GM23338 (cell line): Measurements from ENCODE around the gene TSHZ3. TPM values are rescaled to one million over a fixed set of nuclear protein-coding genes. Genes with fewer than 3 reads are reported as not detected.

Experiments
- ATAC-seq: fragments of 200-7000 bp; cut with Tn5 transposase; 3 replicates; pipeline ENCODE4 v1.9.1; 2020
- DNase-seq: peaks from one replicate; pipeline ENCODE4 v3.0.0-alpha.2; 2015; ENCODE audit warnings: low spot score
- H2AFZ ChIP-seq: fragments of 200-600 bp; sonication (generic); 2 replicates; pipeline ENCODE4 v1.8.0; 2016; ENCODE audit warnings: antibody characterized with exemption, mild to moderate bottlenecking, moderate library complexity
- H3F3A ChIP-seq: fragments of 200-600 bp; sonication (generic); replicated peaks from 2 replicates; pipeline ENCODE4 v1.8.0; 2017; ENCODE audit warnings: antibody characterized with exemption, mixed run types, low read depth
- H3K27ac ChIP-seq: fragments of 200-600 bp; sonication (generic); 2 replicates; pipeline ENCODE4 v1.6.1; 2016; ENCODE audit warnings: low read depth
- H3K27me3 ChIP-seq: fragments of 200-600 bp; sonication (generic); 2 replicates; pipeline ENCODE4 v1.8.0; 2016; ENCODE audit warnings: mild to moderate bottlenecking, mixed run types, moderate library complexity; ENCODE audit not compliant: insufficient read depth
- H3K36me3 ChIP-seq: fragments of 200-600 bp; sonication (generic); 2 replicates; pipeline ENCODE4 v1.8.0; 2016; ENCODE audit warnings: mild to moderate bottlenecking; ENCODE audit not compliant: insufficient read depth
- H3K4me1 ChIP-seq: fragments of 200-600 bp; sonication (generic); 2 replicates; pipeline ENCODE4 v1.8.0; 2016; ENCODE audit warnings: mild to moderate bottlenecking, moderate library complexity; ENCODE audit not compliant: insufficient read depth
- H3K4me2 ChIP-seq: fragments of 200-600 bp; sonication (generic); 2 replicates; pipeline ENCODE4 v1.7.1; 2017; ENCODE audit warnings: mixed run types
- H3K4me3 ChIP-seq: fragments of 200-600 bp; sonication (generic); 2 replicates; pipeline ENCODE4 v1.6.1; 2016; ENCODE audit warnings: mixed run types
- H3K79me2 ChIP-seq: fragments of 200-600 bp; sonication (generic); replicated peaks from 2 replicates; pipeline ENCODE4 v1.8.0; 2017; ENCODE audit warnings: mild to moderate bottlenecking; ENCODE audit not compliant: insufficient read depth
- H3K9me2 ChIP-seq: fragments of 200-600 bp; sonication (generic); 2 replicates; pipeline ENCODE4 v1.8.0; 2017; ENCODE audit not compliant: insufficient read depth
- H4K20me1 ChIP-seq: fragments of 200-600 bp; sonication (generic); replicated peaks from 2 replicates; pipeline ENCODE4 v1.8.0; 2017; ENCODE audit warnings: mild to moderate bottlenecking; ENCODE audit not compliant: insufficient read depth
- H3K27ac Mint-ChIP-seq: 2 replicates; pipeline ENCODE4 v1.8.0; 2020; ENCODE audit warnings: inconsistent platforms, mild to moderate bottlenecking, moderate library complexity, mixed read lengths
- H3K27me3 Mint-ChIP-seq: 3 replicates; pipeline ENCODE4 v1.8.0; 2022; ENCODE audit warnings: low read depth, mild to moderate bottlenecking, moderate library complexity, mixed read lengths, inconsistent platforms; ENCODE audit not compliant: insufficient read depth, poor library complexity
- H3K36me3 Mint-ChIP-seq: 3 replicates; pipeline ENCODE4 v1.8.0; 2021; ENCODE audit warnings: low read depth, mild to moderate bottlenecking, inconsistent platforms, moderate library complexity, mixed read lengths
- H3K4me1 Mint-ChIP-seq: 3 replicates; pipeline ENCODE4 v1.8.0; 2020; ENCODE audit warnings: mild to moderate bottlenecking, inconsistent platforms, mixed read lengths
- H3K4me3 Mint-ChIP-seq: 3 replicates; pipeline ENCODE4 v1.8.0; 2021; ENCODE audit warnings: moderate library complexity, mild to moderate bottlenecking, inconsistent platforms, mixed read lengths
- H3K9me3 Mint-ChIP-seq: 3 replicates; pipeline ENCODE4 v1.8.0; 2020; ENCODE audit warnings: moderate library complexity, mild to moderate bottlenecking, inconsistent platforms, mixed read lengths
- ETS1 ChIP-seq: IDR thresholded peaks from 2 replicates; pipeline ENCODE4 v1.6.1; 2016; ENCODE audit warnings: antibody characterized with exemption
- EZH2phosphoT487 ChIP-seq: fragments of 200-600 bp; sonication (generic); IDR thresholded peaks from one replicate; pipeline ENCODE4 v1.8.1; 2018; ENCODE audit warnings: antibody characterized with exemption; ENCODE audit not compliant: unreplicated experiment
- POLR2AphosphoS5 ChIP-seq: IDR thresholded peaks from 2 replicates; pipeline ENCODE4 v1.6.1; 2016; ENCODE audit warnings: antibody characterized with exemption, low read depth
- REST ChIP-seq: IDR thresholded peaks from one replicate; pipeline ENCODE4 v1.6.1; 2018; ENCODE audit warnings: antibody characterized with exemption; ENCODE audit not compliant: unreplicated experiment
- ZNF462 ChIP-seq: fragments of 250-450 bp; sonication (Bioruptor Pico); IDR thresholded peaks from 2 replicates; pipeline ENCODE4 v1.5.0; 2020; ENCODE audit warnings: mild to moderate bottlenecking, moderate library complexity
- polyA plus RNA-seq: library from polyadenylated mRNA; unstranded; fragments of >200 nt; fragmentation: Nextera tagmentation; extraction: Ambion mirVana; gene quantifications from 2 replicates; pipeline ENCODE4 v1.2.1, GENCODE V29; 2016
- total RNA-seq: library from RNA; depleted of rRNA; stranded (reverse); fragments of >200 nt; shearing (Covaris generic); gene quantifications from 2 replicates; pipeline ENCODE4 v1.2.3, GENCODE V29; 2014

The TSHZ3 gene
- total and polyA plus RNA-seq, 2 experiments from 2014 or later, result 3.8 to 8.9 TPM

GRCh38 chr19:31271306-31271911, 77.8 kb downstream of the TSHZ3 start:
- Mint-ChIP-seq H3K36me3 (0 out of 3 replicates have a peak, but pooled peaks cover 4% of the 10 kb centered on the region), H3K4me3 (no peak overlapping the region), H3K27me3 (peaks cover 10% of the 10 kb centered on the region), H3K4me1 (peaks cover 17% of the 10 kb centered on the region), H3K9me3 (no peaks in the 10 kb centered on the region), H3K27ac (no peak overlapping the region)
- no peak for DNase-seq
- no peak for ATAC-seq
- 0 out of 2 replicates have a peak overlapping the region, but pooled peaks have one; percentile 55 for H3K27ac ChIP-seq
- no peak overlapping the region for H2AFZ ChIP-seq
- H3K9me2 ChIP-seq, result peaks cover 4% of the 10 kb centered on the region; the same call in 1 of the 2 replicates
- H3K4me1 ChIP-seq, result peaks cover 9% of the 10 kb centered on the region; the same call in 1 of the 2 replicates
- H4K20me1 ChIP-seq, result no peaks in the 10 kb centered on the region
- no peak overlapping the region for H3K4me2 ChIP-seq
- no peaks in the 10 kb centered on the region for H3K79me2 ChIP-seq
- no peaks in the 10 kb centered on the region for H3K36me3 ChIP-seq
- no peaks in the 10 kb centered on the region for H3F3A ChIP-seq
- no peak overlapping the region for H3K4me3 ChIP-seq
- H3K27me3 ChIP-seq, result no peaks in the 10 kb centered on the region
- TF ChIP-seq ETS1, result no peak
- TF ChIP-seq POLR2AphosphoS5, result no peak
- no peak for TF ChIP-seq EZH2phosphoT487
- no peak for TF ChIP-seq ZNF462 (CRISPR knock-in tag)
- no peak for TF ChIP-seq REST
